H1 (cell line): ENCODE data around the gene C5AR1. TPM values are rescaled to one million over a fixed set of nuclear protein-coding genes. Genes with fewer than 3 reads are reported as not detected.
"Not testable (repeated sequence)": the region's sequence is repeated elsewhere in the genome, so short reads cannot be mapped to it uniquely, and the experiment has no call there.

Experiments
- CTCF ChIA-PET: fragments of 300-600 bp; sonication (Branson Sonifier 250); formaldehyde crosslinking; loops from one replicate; lab custom pipeline; 2021; ENCODE audit not compliant: partially characterized antibody; lab: Charles Lee
- POLR2A ChIA-PET: fragments of 300-600 bp; sonication (Branson Sonifier 250); formaldehyde crosslinking; loops from one replicate; lab custom pipeline; 2021; ENCODE audit warnings: inconsistent platforms; ENCODE audit not compliant: partially characterized antibody; lab: Charles Lee
- DNase-seq, 2 experiments: peaks; one replicate each; pipeline versions ENCODE4 v3.0.0 to v3.0.0-alpha.2; 2010 to 2022; ENCODE audit warnings: low spot score in 2 of 2, low read depth in 1 of 2, mixed read lengths in 1 of 2
- FAIRE-seq: peaks from 2 replicates; lab custom pipeline; 2011; peaks lifted over from hg19 to GRCh38; lab: Jason Lieb, UNC
- H2AFZ ChIP-seq: 2 replicates; pipeline ENCODE4 v1.8.1; 2012; ENCODE audit warnings: low read length, inconsistent platforms
- H2AK5ac ChIP-seq: 2 replicates; pipeline ENCODE4 v1.6.1; 2013; ENCODE audit warnings: low read depth, low read length
- H2BK120ac ChIP-seq: replicated peaks from 2 replicates; pipeline ENCODE3; 2013; ENCODE audit warnings: low read depth, low read length, inconsistent platforms
- H2BK12ac ChIP-seq: 2 replicates; pipeline ENCODE4 v1.6.1; 2013; ENCODE audit warnings: low read depth, low read length
- H2BK15ac ChIP-seq: 2 replicates; pipeline ENCODE4 v1.6.1; 2013; ENCODE audit warnings: low read length
- H2BK20ac ChIP-seq: 2 replicates; pipeline ENCODE4 v1.6.1; 2013; ENCODE audit warnings: low read length
- H2BK5ac ChIP-seq: 2 replicates; pipeline ENCODE4 v1.6.1; 2013; ENCODE audit warnings: low read depth, low read length
- H3K14ac ChIP-seq: 2 replicates; pipeline ENCODE4 v1.6.1; 2013; ENCODE audit warnings: inconsistent platforms; ENCODE audit not compliant: insufficient read length
- H3K18ac ChIP-seq: 2 replicates; pipeline ENCODE4 v1.6.1; 2013; ENCODE audit warnings: low read length; ENCODE audit errors: extremely low read depth
- H3K23ac ChIP-seq: 2 replicates; pipeline ENCODE4 v1.6.1; 2013; ENCODE audit warnings: inconsistent platforms; ENCODE audit not compliant: insufficient read length
- H3K23me2 ChIP-seq: 2 replicates; pipeline ENCODE4 v1.6.1; 2013; ENCODE audit warnings: low read depth, low read length
- H3K27ac ChIP-seq: 2 replicates; pipeline ENCODE4 v1.6.1; 2011; ENCODE audit warnings: low read depth, low read length, inconsistent platforms
- H3K27me3 ChIP-seq, 4 experiments: replicated peaks in 1 of 4; 1 replicate in 1 of 4; 2 replicates in 3 of 4; pipeline versions ENCODE4 v1.6.1 to v1.8.1; 2011 to 2013; ENCODE audit warnings: low read length in 3 of 4, mild to moderate bottlenecking in 3 of 4, inconsistent platforms in 2 of 4, mixed read lengths in 2 of 4, moderate library complexity in 1 of 4; ENCODE audit not compliant: control insufficient read depth in 3 of 4, insufficient read depth in 3 of 4; ENCODE audit errors: extremely low read depth in 1 of 4
- H3K36me3 ChIP-seq, 4 experiments: 2 replicates each; pipeline versions ENCODE4 v1.6.1 to v1.8.1; 2011 to 2013; ENCODE audit warnings: mild to moderate bottlenecking in 4 of 4, low read length in 3 of 4, moderate library complexity in 2 of 4, control low read depth in 1 of 4, inconsistent platforms in 1 of 4; ENCODE audit not compliant: insufficient read depth in 4 of 4, control insufficient read depth in 2 of 4
- H3K4ac ChIP-seq: replicated peaks from 2 replicates; pipeline ENCODE3; 2013; ENCODE audit warnings: low read length, low read depth, mixed read lengths, inconsistent platforms; ENCODE audit not compliant: insufficient read length
- H3K4me1 ChIP-seq, 4 experiments: replicated peaks in 1 of 4; 1 replicate in 1 of 4; 2 replicates in 3 of 4; pipeline versions ENCODE4 v1.6.1 to v1.8.1; 2011 to 2013; ENCODE audit warnings: low read length in 3 of 4, inconsistent platforms in 2 of 4, mixed read lengths in 1 of 4; ENCODE audit not compliant: insufficient read depth in 4 of 4, control insufficient read depth in 3 of 4
- H3K4me2 ChIP-seq, 2 experiments: 2 replicates each; pipeline versions ENCODE4 v1.6.1 to v1.8.1; 2011 to 2013; ENCODE audit warnings: low read depth in 2 of 2, low read length in 2 of 2, control low read depth in 1 of 2, inconsistent platforms in 1 of 2, mild to moderate bottlenecking in 1 of 2; ENCODE audit not compliant: insufficient read depth in 1 of 2
- H3K4me3 ChIP-seq, 4 experiments: fragments of 200-600, 300-600 bp in 1 of 4; sonication (generic), shearing (Covaris generic), sonication (Bioruptor Twin) in 1 of 4; 2 replicates each; pipeline versions ENCODE4 v1.5.1 to v1.8.1; 2011 to 2016; ENCODE audit warnings: low read length in 4 of 4, low read depth in 3 of 4, control low read depth in 2 of 4, inconsistent platforms in 2 of 4, mild to moderate bottlenecking in 2 of 4, mixed read lengths in 1 of 4, moderate library complexity in 1 of 4; ENCODE audit not compliant: insufficient read depth in 2 of 4; ENCODE audit errors: extremely low read depth in 1 of 4
- H3K56ac ChIP-seq: replicated peaks from 2 replicates; pipeline ENCODE3; 2013; ENCODE audit warnings: low read depth, mild to moderate bottlenecking, mixed read lengths, low read length, inconsistent platforms; ENCODE audit not compliant: insufficient read length
- H3K79me1 ChIP-seq: 2 replicates; pipeline ENCODE4 v1.6.1; 2013; ENCODE audit warnings: low read depth, low read length, control low read depth
- H3K79me2 ChIP-seq, 2 experiments: 2 replicates each; pipeline versions ENCODE4 v1.6.1 to v1.8.1; 2012 to 2013; ENCODE audit warnings: low read length in 2 of 2, mild to moderate bottlenecking in 2 of 2, inconsistent platforms in 1 of 2; ENCODE audit not compliant: insufficient read depth in 2 of 2, control insufficient read depth in 1 of 2
- H3K9ac ChIP-seq, 4 experiments: replicated peaks in 1 of 4; 1 replicate in 1 of 4; 2 replicates in 3 of 4; pipeline versions ENCODE4 v1.6.1 to v1.8.1; 2011 to 2013; ENCODE audit warnings: low read depth in 3 of 4, low read length in 3 of 4, control low read depth in 2 of 4, mild to moderate bottlenecking in 2 of 4, moderate library complexity in 2 of 4, inconsistent platforms in 1 of 4; ENCODE audit errors: extremely low read depth in 1 of 4
- H3K9me3 ChIP-seq, 2 experiments: 2 replicates each; pipeline versions ENCODE4 v1.6.1 to v1.8.1; 2012 to 2013; ENCODE audit warnings: mild to moderate bottlenecking in 2 of 2, moderate library complexity in 2 of 2, control low read depth in 1 of 2, inconsistent platforms in 1 of 2, low read depth in 1 of 2, low read length in 1 of 2, mixed read lengths in 1 of 2; ENCODE audit not compliant: insufficient read depth in 2 of 2
- H4K20me1 ChIP-seq, 2 experiments: replicated peaks in 1 of 2; 2 replicates each; pipeline versions ENCODE3 to v1.8.1; 2011 to 2013; ENCODE audit warnings: inconsistent platforms in 2 of 2, low read length in 2 of 2, mild to moderate bottlenecking in 1 of 2; ENCODE audit not compliant: insufficient read depth in 2 of 2, control insufficient read depth in 1 of 2
- H4K5ac ChIP-seq: 2 replicates; pipeline ENCODE4 v1.6.1; 2013; ENCODE audit warnings: low read length, low read depth, mixed read lengths, inconsistent platforms; ENCODE audit not compliant: insufficient read length
- H4K8ac ChIP-seq: 2 replicates; pipeline ENCODE4 v1.8.0; 2013; ENCODE audit warnings: mild to moderate bottlenecking, moderate library complexity, low read length, inconsistent platforms; ENCODE audit not compliant: insufficient read depth; ENCODE audit errors: extremely low read depth
- H4K91ac ChIP-seq: replicated peaks from 2 replicates; pipeline ENCODE3; 2013; ENCODE audit warnings: low read length, mixed read lengths, inconsistent platforms; ENCODE audit not compliant: insufficient read length
- WGBS, 2 experiments: shearing (Covaris generic) in 1 of 2; methylation state at CpG; one replicate each; pipeline versions ENCODE4 v1.1.6 to v1.1.7; 2013 to 2015; ENCODE audit warnings: low lambda C conversion rate in 2 of 2, mixed read lengths in 2 of 2, inconsistent platforms in 1 of 2, low coverage in 1 of 2, missing lambda C conversion rate in 1 of 2; ENCODE audit not compliant: insufficient replicate concordance in 2 of 2, insufficient coverage in 1 of 2, insufficient read length in 1 of 2; ENCODE audit errors: extremely low coverage in 1 of 2, missing lambda C conversion rate in 1 of 2; 5-methylcytosine and 5-hydroxymethylcytosine counted together
- polyA plus RNA-seq, 7 experiments: library from polyadenylated mRNA; depleted of rRNA in 3 of 7; stranded (reverse) in 5 of 7; unstranded in 2 of 7; fragments of >200 nt in 5 of 7; fragments of 200-250 nt in 2 of 7; gene quantifications; 1 replicate in 5 of 7; 2 replicates in 1 of 7; 4 replicates in 1 of 7; pipeline versions ENCODE4 v1.2.1 to v1.2.3, GENCODE V29; 2011 to 2013; ENCODE audit warnings: missing spikeins in 2 of 7, mixed read lengths in 2 of 7
- total RNA-seq: library from RNA; stranded (reverse); fragmentation: NEBNext Ultra II Directional; extraction: Animal tissue kit (Norgen Biotek cat#: 25700); gene quantifications from 2 replicates; pipeline ENCODE4 v1.2.1, GENCODE V29; 2021

The C5AR1 gene
- total and polyA plus RNA-seq, 2 of the 8 experiments (the other 6 are each of a cell fraction or from before 2014, with no cell fraction given): 0.20 TPM; not detected in 1

GRCh38 chr19:47261946-47262793 is 47.5 kb upstream of the C5AR1 start:
- POLR2A ChIA-PET: interaction anchor here (0.6 to 4.8 kb wide), 6 partner anchors 8 to 149 kb away, joined by 3 to 49 read pairs (median 5); partner anchors contain the start of genes DHX34, INAFM1 and ZC3H4
- not testable (repeated sequence) for H3K18ac ChIP-seq, DNase-seq, H3K4me2 ChIP-seq, H4K8ac ChIP-seq, H3K23me2 ChIP-seq, H3K9me3 ChIP-seq, H2BK12ac ChIP-seq, H3K4me1 ChIP-seq, H3K4ac ChIP-seq, H4K91ac ChIP-seq, H2BK20ac ChIP-seq, H2AK5ac ChIP-seq, H2BK120ac ChIP-seq, H3K14ac ChIP-seq, H2BK5ac ChIP-seq, H3K4me3 ChIP-seq, H3K79me1 ChIP-seq, H2AFZ ChIP-seq, H3K27me3 ChIP-seq, H3K56ac ChIP-seq, H4K20me1 ChIP-seq, H3K9ac ChIP-seq, H4K5ac ChIP-seq, FAIRE-seq, H2BK15ac ChIP-seq, H3K27ac ChIP-seq, H3K23ac ChIP-seq
- 97% methylated on average over 11 of the region's 14 CpGs; no CpG with 5 or more reads in 1 of the 2 experiments for WGBS, 2 experiments
- Histone ChIP-seq H3K36me3 (peaks cover 10 to 49% (median 28%) of the 10 kb centered on the region in 4 experiments; a peak in 7 of 8 replicates), H3K79me2 (peaks cover 0 to 15% of the 10 kb centered on the region in 2 experiments; a peak in 2 of 4 replicates)
- CTCF ChIA-PET: interaction anchor here (0.6 to 3.9 kb wide), 6 partner anchors 10 to 483 kb away, joined by 3 to 14 read pairs (median 4); no protein-coding TSS in a partner anchor
